ENCODE results near the gene KLHL8. TPM values are rescaled to one million over a fixed set of nuclear protein-coding genes. Genes with fewer than 3 reads are reported as not detected.

Gene KLHL8
- total RNA-seq, 4 donors from 2014 or later, result 9.4 to 18.7 (median 13.6) TPM

DNA sequence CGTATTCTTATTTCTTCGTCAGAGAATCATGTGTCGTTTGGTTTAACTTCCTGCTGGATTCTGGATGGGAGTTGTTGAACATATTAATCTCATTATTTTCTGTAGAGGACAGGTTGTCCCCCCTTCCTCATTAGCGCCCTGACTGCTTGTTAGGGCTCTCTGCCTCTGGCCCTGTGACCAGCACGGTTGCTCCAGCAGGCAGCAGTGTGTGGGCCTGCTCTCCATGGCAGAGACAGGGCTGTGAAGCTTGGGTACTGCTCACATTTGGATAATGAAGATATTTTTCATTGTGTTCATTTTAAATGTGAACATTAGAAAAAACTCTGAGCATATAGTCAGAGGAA lies 102.7 kb downstream of the KLHL8 start:
- no peak for DNase-seq
- no peak for TF ChIP-seq POLR2A (IDR thresholded peaks at IDR 0.05)
- TF ChIP-seq, protein P1, sequence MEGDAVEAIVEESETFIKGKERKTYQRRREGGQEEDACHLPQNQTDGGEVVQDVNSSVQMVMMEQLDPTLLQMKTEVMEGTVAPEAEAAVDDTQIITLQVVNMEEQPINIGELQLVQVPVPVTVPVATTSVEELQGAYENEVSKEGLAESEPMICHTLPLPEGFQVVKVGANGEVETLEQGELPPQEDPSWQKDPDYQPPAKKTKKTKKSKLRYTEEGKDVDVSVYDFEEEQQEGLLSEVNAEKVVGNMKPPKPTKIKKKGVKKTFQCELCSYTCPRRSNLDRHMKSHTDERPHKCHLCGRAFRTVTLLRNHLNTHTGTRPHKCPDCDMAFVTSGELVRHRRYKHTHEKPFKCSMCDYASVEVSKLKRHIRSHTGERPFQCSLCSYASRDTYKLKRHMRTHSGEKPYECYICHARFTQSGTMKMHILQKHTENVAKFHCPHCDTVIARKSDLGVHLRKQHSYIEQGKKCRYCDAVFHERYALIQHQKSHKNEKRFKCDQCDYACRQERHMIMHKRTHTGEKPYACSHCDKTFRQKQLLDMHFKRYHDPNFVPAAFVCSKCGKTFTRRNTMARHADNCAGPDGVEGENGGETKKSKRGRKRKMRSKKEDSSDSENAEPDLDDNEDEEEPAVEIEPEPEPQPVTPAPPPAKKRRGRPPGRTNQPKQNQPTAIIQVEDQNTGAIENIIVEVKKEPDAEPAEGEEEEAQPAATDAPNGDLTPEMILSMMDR (IDR thresholded peaks at IDR 0.05), result no peak
- TF ChIP-seq EP300 (IDR thresholded peaks at IDR 0.05; ENCODE audit: low read depth), result no peak
- TF ChIP-seq POLR2AphosphoS5 (IDR thresholded peaks at IDR 0.05), result no peak
- Histone ChIP-seq H3K27ac (peak overlapping the region; percentile 14 to 82 (median 30)), H3K36me3 (peaks cover 0 to 32% (median 11%) of the 10 kb centered on the region in 4 donors), H3K27me3 (no peaks in the 10 kb centered on the region), H3K4me1 (peaks cover 11 to 42% (median 23%) of the 10 kb centered on the region in 4 donors), H3K9me3 (no peaks in the 10 kb centered on the region), H3K4me3 (no peak overlapping the region)
- intact Hi-C loops (cut with DNase I; ENCODE audit: low total_unique reads) (no loop called here), in situ Hi-C loops (cut with MboI; ENCODE audit: low pct_ligation_motif_present in 1 of 4, low pct_unique_long_range_greater_than_20kb in 1 of 4, low sequenced_read_pairs in 3 of 4) (no loop called here)
- WGBS, 2 donors (ENCODE audit: low coverage in 1 of 2), result 80 to 90% methylated on average over 4 to 5 of the region's 5 CpGs

DNA sequence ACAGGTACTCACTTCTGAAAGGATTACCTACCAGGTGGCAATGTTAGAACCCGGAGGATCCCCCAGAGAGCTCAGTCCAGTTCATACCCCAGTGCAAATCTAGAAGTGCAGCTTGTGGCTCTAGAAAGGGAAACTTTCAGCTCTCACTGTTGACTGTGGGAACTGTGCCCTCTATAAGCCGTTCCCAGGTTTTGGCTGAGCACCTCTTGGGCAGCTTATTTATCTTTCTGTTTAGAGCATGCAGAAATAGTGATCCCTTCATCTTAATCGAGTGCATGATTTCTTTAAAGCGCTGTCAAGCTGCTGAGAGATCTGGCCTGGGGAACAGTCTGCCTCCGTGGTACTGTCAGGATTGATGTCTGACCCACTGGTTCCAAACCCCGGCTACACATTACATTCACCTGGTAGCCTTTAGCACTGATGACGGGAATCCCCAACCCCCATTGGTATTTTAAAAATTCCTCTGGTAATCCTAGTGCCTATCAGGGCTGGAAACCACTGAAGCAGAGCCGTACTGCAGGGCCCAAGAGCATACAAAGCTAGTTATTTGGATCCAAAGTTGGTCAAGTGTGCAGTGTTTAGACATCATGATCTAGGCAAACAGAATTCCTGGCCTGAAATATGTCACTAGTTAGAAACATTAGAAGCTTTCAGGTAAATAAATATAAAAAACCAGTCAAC lies 103.2 kb downstream of the KLHL8 start:
- intact Hi-C loops (cut with DNase I; ENCODE audit: low total_unique reads) (no loop called here), in situ Hi-C loops (cut with MboI; ENCODE audit: low pct_ligation_motif_present in 1 of 4, low pct_unique_long_range_greater_than_20kb in 1 of 4, low sequenced_read_pairs in 3 of 4) (no loop called here)
- no peaks in the 10 kb centered on the region for H3K9me3 ChIP-seq
- no peak for DNase-seq
- H3K36me3 ChIP-seq, result peaks cover 0 to 32% (median 11%) of the 10 kb centered on the region in 4 donors
- peaks cover 11 to 39% (median 23%) of the 10 kb centered on the region in 4 donors for H3K4me1 ChIP-seq
- TF ChIP-seq, protein P1 (IDR thresholded peaks at IDR 0.05), result no peak
- TF ChIP-seq POLR2A (IDR thresholded peaks at IDR 0.05) (no peak), EP300 (IDR thresholded peaks at IDR 0.05; ENCODE audit: low read depth) (no peak), POLR2AphosphoS5 (IDR thresholded peaks at IDR 0.05) (no peak)
- H3K27me3 ChIP-seq, result no peaks in the 10 kb centered on the region
- peak overlapping the region; percentile 14 to 82 (median 30) for H3K27ac ChIP-seq
- 86% methylated on average over 8 of the region's 8 CpGs; no CpG with 5 or more reads in 1 of the 2 donors for WGBS, 2 donors (ENCODE audit: low coverage in 1 of 2)
- no peak overlapping the region for H3K4me3 ChIP-seq

DNA sequence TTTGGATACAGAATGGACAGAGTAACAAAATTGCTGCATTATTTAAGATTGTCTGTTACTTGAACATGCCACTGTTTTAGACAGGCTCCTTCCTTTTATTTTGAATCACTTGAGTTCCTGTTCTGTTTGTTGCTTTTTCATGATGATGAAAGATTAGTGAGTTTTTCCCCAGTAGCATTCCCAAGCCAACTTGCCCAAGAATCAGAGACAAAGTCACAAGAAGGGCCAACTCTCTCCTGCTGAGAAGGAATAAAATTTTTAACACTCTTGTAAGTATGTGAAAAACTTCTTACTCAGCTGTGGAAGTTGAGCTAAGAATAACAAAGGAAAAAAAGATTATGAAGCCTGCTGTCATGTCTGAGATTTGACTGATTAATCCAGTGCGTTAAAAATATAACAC lies 104.2 kb downstream of the KLHL8 start:
- in situ Hi-C loops (cut with MboI; ENCODE audit: low pct_ligation_motif_present in 1 of 4, low pct_unique_long_range_greater_than_20kb in 1 of 4, low sequenced_read_pairs in 3 of 4), result no loop called here

DNA sequence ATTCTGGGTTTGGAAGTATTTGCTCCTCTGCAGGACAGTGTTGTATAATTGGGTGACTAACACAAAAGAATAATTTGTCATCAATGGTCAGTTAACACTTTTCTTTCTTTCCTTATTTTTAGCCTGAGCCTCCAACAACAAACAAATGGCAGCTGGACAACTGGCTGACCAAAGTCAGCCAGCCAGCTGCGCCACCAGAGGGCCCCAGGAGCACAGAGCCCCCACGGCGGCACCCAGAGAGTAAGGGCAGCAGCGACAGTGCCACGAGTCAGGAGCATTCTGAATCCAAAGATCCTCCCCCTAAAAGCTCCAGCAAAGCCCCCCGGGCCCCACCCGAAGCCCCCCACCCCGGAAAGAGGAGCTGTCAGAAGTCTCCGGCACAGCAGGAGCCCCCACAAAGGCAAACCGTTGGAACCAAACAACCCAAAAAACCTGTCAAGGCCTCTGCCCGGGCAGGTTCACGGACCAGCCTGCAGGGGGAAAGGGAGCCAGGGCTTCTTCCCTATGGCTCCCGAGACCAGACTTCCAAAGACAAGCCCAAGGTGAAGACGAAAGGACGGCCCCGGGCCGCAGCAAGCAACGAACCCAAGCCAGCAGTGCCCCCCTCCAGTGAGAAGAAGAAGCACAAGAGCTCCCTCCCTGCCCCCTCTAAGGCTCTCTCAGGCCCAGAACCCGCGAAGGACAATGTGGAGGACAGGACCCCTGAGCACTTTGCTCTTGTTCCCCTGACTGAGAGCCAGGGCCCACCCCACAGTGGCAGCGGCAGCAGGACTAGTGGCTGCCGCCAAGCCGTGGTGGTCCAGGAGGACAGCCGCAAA lies 106.0 kb downstream of the KLHL8 start:
- in situ Hi-C loops (cut with MboI; ENCODE audit: low pct_ligation_motif_present in 1 of 4, low pct_unique_long_range_greater_than_20kb in 1 of 4, low sequenced_read_pairs in 3 of 4) (no loop called here), intact Hi-C loops (cut with DNase I; ENCODE audit: low total_unique reads) (no loop called here)
- 60 to 95% methylated on average over 1 to 19 of the region's 24 CpGs for WGBS, 2 donors (ENCODE audit: low coverage in 1 of 2)
- H3K4me1 ChIP-seq, result peaks cover 0 to 11% (median 3%) of the 10 kb centered on the region in 4 donors
- no peaks in the 10 kb centered on the region for H3K9me3 ChIP-seq
- no peak overlapping the region for H3K27ac ChIP-seq
- H3K27me3 ChIP-seq, result no peaks in the 10 kb centered on the region
- no peak overlapping the region for H3K4me3 ChIP-seq
- TF ChIP-seq, protein P1 (IDR thresholded peaks at IDR 0.05), result no peak
- no peak for TF ChIP-seq EP300 (IDR thresholded peaks at IDR 0.05; ENCODE audit: low read depth)
- TF ChIP-seq POLR2AphosphoS5 (IDR thresholded peaks at IDR 0.05), result no peak
- TF ChIP-seq POLR2A (IDR thresholded peaks at IDR 0.05), result no peak
- no peak for DNase-seq
- peaks cover 0 to 32% (median 11%) of the 10 kb centered on the region in 4 donors for H3K36me3 ChIP-seq

More for the DNA sequence above, 104.2 kb downstream of the KLHL8 start:
- intact Hi-C loops (cut with DNase I; ENCODE audit: low total_unique reads), result no loop called here
- Histone ChIP-seq H3K27me3 (no peaks in the 10 kb centered on the region), H3K4me1 (peaks cover 8 to 29% (median 16%) of the 10 kb centered on the region in 4 donors), H3K27ac (peak overlapping the region in 1 of 4 donors; percentile 82), H3K4me3 (no peak overlapping the region), H3K36me3 (peaks cover 0 to 32% (median 11%) of the 10 kb centered on the region in 4 donors), H3K9me3 (no peaks in the 10 kb centered on the region)
- 94 to 100% methylated on average over 1 of the region's 1 CpG for WGBS, 2 donors (ENCODE audit: low coverage in 1 of 2)
- TF ChIP-seq EP300 (IDR thresholded peaks at IDR 0.05; ENCODE audit: low read depth) (no peak), POLR2AphosphoS5 (IDR thresholded peaks at IDR 0.05) (no peak), POLR2A (IDR thresholded peaks at IDR 0.05) (no peak)
- TF ChIP-seq, protein P1 (IDR thresholded peaks at IDR 0.05), result no peak
- no peak for DNase-seq

All from transverse colon (tissue), 4 donors.